C4-2B (cell line): Measurements from ENCODE around the gene CYTH3.
"Not testable (repeated sequence)": the region's sequence is repeated elsewhere in the genome, so short reads cannot be mapped to it uniquely, and the experiment has no call there.

Experiments
- H3K27ac ChIP-seq: fragments of 450-650 bp; 2 replicates; pipeline ENCODE4 v1.5.1; 2017
- ZFX ChIP-seq: fragments of 450-650 bp; IDR thresholded peaks from 2 replicates; pipeline ENCODE4 v1.6.1; 2017
- TF ChIP-seq, protein P1 (sequence below): fragments of 450-650 bp; conservative IDR thresholded peaks from 2 replicates; pipeline ENCODE4 v1.5.1; 2017; ENCODE audit warnings: mild to moderate bottlenecking

CYTH3 gene

DNA sequence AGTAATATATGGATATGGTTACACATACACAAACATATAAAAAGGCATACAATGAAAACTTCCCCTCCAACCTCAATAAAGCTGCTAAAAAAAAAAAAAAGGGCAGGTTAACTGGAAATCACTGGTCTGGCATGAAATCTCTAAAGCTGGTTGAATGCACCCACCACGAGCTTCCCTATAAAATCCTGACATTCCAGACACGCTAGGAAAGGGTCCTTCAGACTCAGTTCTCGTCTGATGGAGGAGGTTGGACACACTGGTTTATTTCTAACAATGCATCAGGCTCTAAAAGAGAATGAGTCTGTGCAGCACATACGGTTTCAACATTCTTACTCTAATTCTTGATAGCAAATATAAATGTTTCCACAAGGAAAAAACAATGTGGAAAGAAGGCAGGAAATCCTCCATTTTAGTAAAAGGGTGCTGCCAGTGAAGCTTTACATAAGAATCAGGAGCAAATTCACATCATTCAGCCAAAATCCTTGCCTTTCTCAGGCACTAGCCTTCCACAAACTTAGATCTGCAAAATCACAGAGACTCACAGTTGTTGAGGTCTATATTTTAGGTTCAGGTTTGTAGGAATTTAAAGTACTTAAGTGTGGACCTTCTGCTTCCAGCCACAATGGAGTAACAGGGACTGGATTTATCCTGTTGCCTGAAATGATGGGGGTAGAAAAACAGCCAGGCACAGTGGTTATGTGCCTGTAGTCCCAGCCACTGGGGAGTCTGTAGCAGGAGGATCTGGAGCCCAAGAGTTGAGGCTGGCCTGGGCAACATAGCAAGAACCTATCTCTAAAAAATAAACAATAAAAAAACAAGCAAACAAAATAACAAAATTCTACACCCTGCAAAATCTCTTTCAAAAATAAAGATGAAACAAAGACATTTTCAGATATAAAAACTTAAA lies 73.5 kb downstream of the CYTH3 start:
- H3K27ac ChIP-seq, result no peak overlapping the region
- TF ChIP-seq ZFX, result no peak
- TF ChIP-seq, protein P1, sequence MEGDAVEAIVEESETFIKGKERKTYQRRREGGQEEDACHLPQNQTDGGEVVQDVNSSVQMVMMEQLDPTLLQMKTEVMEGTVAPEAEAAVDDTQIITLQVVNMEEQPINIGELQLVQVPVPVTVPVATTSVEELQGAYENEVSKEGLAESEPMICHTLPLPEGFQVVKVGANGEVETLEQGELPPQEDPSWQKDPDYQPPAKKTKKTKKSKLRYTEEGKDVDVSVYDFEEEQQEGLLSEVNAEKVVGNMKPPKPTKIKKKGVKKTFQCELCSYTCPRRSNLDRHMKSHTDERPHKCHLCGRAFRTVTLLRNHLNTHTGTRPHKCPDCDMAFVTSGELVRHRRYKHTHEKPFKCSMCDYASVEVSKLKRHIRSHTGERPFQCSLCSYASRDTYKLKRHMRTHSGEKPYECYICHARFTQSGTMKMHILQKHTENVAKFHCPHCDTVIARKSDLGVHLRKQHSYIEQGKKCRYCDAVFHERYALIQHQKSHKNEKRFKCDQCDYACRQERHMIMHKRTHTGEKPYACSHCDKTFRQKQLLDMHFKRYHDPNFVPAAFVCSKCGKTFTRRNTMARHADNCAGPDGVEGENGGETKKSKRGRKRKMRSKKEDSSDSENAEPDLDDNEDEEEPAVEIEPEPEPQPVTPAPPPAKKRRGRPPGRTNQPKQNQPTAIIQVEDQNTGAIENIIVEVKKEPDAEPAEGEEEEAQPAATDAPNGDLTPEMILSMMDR, result no peak

DNA sequence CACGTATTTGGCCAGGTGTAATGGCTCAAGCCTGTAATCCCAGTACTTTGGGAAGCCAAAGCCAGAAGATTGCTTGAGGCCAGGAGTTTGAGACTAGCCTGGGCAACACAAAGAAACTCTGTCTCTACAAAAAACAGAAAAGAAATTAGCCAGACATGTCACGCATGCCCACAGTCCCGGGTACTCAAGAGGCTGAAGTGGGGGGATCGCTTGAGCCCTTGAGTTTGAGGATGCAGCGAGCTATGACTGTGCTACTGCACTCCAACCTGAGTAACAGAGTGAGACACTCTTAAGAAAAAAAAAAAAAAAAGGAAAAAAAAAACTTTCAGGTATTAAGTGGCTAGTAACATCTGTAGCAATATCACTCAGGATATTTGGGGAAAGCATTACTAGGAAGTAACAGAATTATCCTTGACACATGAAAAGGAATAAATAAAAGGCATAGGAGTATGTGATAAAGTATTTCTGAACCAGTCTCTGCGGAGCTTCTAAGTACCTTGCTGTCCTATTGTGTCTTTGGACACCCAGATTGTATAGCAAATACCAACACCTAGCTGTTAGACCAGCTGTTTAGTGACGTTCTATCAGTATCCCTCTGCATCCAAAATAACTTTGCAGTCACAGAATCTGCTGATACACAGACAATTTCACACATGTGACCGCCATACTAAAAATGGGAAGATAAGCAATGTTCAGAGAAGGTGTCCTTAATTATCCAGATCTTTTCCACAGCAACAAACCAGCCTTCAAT lies 74.4 kb downstream of the CYTH3 start:
- TF ChIP-seq, protein P1, result no peak
- TF ChIP-seq ZFX, result no peak
- H3K27ac ChIP-seq, result no peak overlapping the region

DNA sequence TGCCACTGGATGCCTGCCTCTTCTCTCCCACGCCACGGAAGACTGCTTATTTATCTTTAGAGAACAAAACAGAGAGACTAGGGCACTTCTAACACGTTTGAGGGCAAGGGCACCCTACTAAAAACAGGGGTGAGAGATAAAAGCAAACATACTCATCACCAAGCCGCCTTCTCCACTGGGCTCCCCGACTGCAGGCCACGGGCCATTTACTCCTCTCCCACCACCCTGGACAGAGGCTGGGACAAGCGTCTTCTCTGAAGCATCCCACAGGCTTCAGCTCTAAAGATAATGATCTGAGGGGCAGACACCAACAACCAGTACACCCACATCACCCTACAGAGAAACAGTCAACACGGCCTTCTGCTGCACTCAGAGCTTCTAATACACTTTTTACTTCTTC lies 78.7 kb downstream of the CYTH3 start:
- no peak overlapping the region for H3K27ac ChIP-seq
- no peak for TF ChIP-seq ZFX
- TF ChIP-seq, protein P1, result no peak

DNA sequence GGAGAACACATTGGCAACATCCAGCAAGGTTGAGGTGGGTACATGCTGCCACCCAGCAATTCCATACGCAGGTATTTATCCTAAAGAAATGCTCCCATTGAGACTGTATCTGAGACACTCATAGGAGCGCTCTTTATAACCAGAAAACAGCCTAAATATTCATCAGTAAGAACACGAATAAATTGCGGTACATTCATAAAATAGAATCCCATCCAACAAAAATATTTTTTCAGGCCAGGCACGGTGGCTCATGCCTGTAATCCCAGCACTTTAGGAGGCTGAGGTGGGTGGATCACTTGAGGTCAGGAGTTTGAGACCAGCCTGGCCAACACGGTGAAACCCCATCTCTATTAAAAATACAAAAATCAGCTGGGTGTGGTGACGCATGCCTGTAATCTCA lies 81.9 kb downstream of the CYTH3 start:
- not testable (repeated sequence) for H3K27ac ChIP-seq

DNA sequence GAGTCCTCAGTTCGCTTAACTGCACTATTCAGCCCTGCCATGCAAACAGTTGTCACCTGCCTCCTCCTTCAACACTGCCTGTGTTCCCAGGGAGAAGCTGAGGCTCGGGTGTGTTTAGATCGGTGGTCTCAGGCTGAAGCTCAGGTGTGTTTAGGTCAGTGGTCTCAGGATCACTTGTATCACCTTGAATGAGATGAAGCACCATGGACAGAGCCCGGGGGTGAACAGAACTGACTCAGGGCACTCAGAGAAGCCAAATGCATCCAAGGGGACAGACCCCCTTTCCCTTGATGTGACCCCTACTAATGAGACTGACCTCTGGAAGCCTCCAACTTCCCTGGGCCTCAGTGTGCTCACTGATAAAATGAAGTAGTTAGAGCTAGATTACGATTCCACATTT lies 84.0 kb downstream of the CYTH3 start:
- TF ChIP-seq, protein P1, result no peak
- no peak for TF ChIP-seq ZFX

DNA sequence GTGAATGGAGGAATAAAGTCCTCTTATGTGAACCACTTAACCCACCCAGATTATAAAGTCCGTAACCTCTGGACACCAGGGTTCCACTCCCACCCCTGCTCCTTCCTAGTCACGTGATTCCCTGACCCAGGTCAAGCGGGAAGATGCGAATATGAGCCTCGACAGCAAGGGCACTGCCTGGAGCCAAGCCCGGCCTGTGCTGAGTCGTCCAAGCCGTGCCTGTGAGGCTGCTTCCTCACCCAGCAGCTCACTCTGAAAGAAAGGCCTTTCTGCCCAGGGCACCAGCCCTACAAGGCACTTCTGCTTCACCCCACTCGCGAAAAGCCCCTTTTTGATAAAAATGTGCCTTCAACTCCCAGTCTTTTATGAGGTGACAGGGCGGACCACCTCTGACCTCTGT lies 85.8 kb downstream of the CYTH3 start:
- TF ChIP-seq, protein P1, result no peak
- TF ChIP-seq ZFX, result no peak
- no peak overlapping the region for H3K27ac ChIP-seq

More for the DNA sequence above, 84.0 kb downstream of the CYTH3 start:
- no peak overlapping the region for H3K27ac ChIP-seq

DNA sequence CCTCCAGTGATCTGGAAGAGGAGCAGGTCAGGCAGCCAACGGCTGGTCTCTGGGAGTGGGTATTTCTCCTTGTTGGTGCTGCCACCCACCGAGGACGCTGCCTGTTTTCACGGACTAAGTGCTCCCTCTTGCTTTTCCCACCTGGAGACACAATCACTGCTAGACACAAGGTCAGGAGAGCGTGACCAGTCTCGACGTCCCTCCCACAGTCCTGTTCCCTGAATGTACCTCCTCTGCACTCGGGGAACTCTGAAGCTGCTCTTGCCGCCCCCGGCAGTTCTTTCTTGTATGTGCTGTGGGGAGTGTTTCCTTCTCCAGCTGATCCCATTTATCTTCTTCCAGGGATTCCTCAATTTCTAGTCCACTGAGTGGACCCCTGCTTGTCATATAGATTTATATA lies 89.4 kb downstream of the CYTH3 start:
- H3K27ac ChIP-seq, result no peak overlapping the region
- no peak for TF ChIP-seq ZFX
- TF ChIP-seq, protein P1, result no peak
